ENCODE results near the gene ERMAP.

GRCh38 chr1:42767510-42768000 is 49.4 kb upstream of the ERMAP start:
- no peak for TF ChIP-seq POLR2A (IDR thresholded peaks at IDR 0.05)
- TF ChIP-seq CTCF (IDR thresholded peaks at IDR 0.05), result no peak

All from esophagus squamous epithelium (tissue), 4 donors.